PC-3 (cell line): ENCODE results near the gene ARL4C. TPM values are rescaled to one million over a fixed set of nuclear protein-coding genes. Genes with fewer than 3 reads are reported as not detected.

ENCODE experiments used
- ATAC-seq: fragments of 200-7000 bp; cut with Tn5 transposase; 2 replicates; pipeline ENCODE4 v1.9.1; 2020; ENCODE audit warnings: mild to moderate bottlenecking, moderate library complexity
- BruUV-seq: library from RNA; stranded (reverse); fragments of 400-500 nt; replicated peaks from 2 replicates; lab custom pipeline; 2021; lab: Mats Ljungman, UMichigan
- CTCF ChIA-PET: fragments of 300-600 bp; sonication (Branson Sonifier 250); formaldehyde crosslinking; loops from one replicate; lab custom pipeline; 2022; ENCODE audit warnings: antibody characterized with exemption; lab: Charles Lee
- POLR2A ChIA-PET: fragments of 300-600 bp; sonication (Branson Sonifier 250); formaldehyde crosslinking; loops from one replicate; lab custom pipeline; 2022; ENCODE audit warnings: antibody characterized with exemption; ENCODE audit not compliant: unreplicated experiment; lab: Charles Lee
- DNase-seq: peaks from one replicate; pipeline ENCODE4 v3.0.0-alpha.2; 2015
- H2AFZ ChIP-seq: fragments of 300-600 bp; sonication (generic); 2 replicates; pipeline ENCODE4 v1.6.0; 2016; ENCODE audit warnings: antibody characterized with exemption, low read length
- H3F3A ChIP-seq: fragments of 300-600 bp; sonication (generic); one replicate; pipeline ENCODE4 v1.6.0; 2017; ENCODE audit warnings: antibody characterized with exemption, low read length, control low read depth, mild to moderate bottlenecking; ENCODE audit not compliant: unreplicated experiment
- H3K27ac ChIP-seq: fragments of 300-600 bp; sonication (generic); 2 replicates; pipeline ENCODE4 v1.5.1; 2016; ENCODE audit warnings: mild to moderate bottlenecking, low read length
- H3K27me3 ChIP-seq: fragments of 300-600 bp; sonication (generic); 2 replicates; pipeline ENCODE4 v1.6.1; 2016; ENCODE audit warnings: low read length, mixed read lengths
- H3K36me3 ChIP-seq: fragments of 300-600 bp; sonication (generic); 2 replicates; pipeline ENCODE4 v1.6.1; 2016; ENCODE audit warnings: low read depth, mixed run types, low read length, mixed read lengths
- H3K4me1 ChIP-seq: fragments of 300-600 bp; sonication (generic); 2 replicates; pipeline ENCODE4 v1.5.1; 2016; ENCODE audit warnings: low read length; ENCODE audit not compliant: insufficient read depth
- H3K4me2 ChIP-seq: fragments of 300-600 bp; sonication (generic); 2 replicates; pipeline ENCODE4 v1.6.0; 2016; ENCODE audit warnings: low read length
- H3K4me3 ChIP-seq: fragments of 300-600 bp; sonication (generic); 2 replicates; pipeline ENCODE4 v1.5.1; 2016; ENCODE audit warnings: mild to moderate bottlenecking, low read length, mixed read lengths
- H3K79me2 ChIP-seq: fragments of 300-600 bp; sonication (generic); 2 replicates; pipeline ENCODE4 v1.6.1; 2017; ENCODE audit warnings: low read length, mixed read lengths
- H3K9ac ChIP-seq: fragments of 300-600 bp; sonication (generic); 2 replicates; pipeline ENCODE4 v1.6.0; 2016; ENCODE audit warnings: mild to moderate bottlenecking, low read length
- H3K9me2 ChIP-seq: fragments of 300-600 bp; sonication (generic); replicated peaks from 2 replicates; pipeline ENCODE4 v1.6.1; 2016; ENCODE audit warnings: mixed run types, low read length, mixed read lengths
- H3K9me3 ChIP-seq: fragments of 300-600 bp; sonication (generic); 2 replicates; pipeline ENCODE4 v1.6.1; 2016; ENCODE audit warnings: low read length, mixed read lengths
- H4K20me1 ChIP-seq: fragments of 300-600 bp; sonication (generic); 2 replicates; pipeline ENCODE4 v1.6.1; 2016; ENCODE audit warnings: low read length, mixed read lengths
- CTCF ChIP-seq: fragments of 300-600 bp; sonication (generic); conservative IDR thresholded peaks from 2 replicates; pipeline ENCODE4 v1.5.1; 2017; ENCODE audit warnings: antibody characterized with exemption, low read depth, mild to moderate bottlenecking, low read length
- EZH2 ChIP-seq: fragments of 300-600 bp; sonication (generic); IDR thresholded peaks from one replicate; pipeline ENCODE4 v1.6.1; 2017; ENCODE audit warnings: antibody characterized with exemption, mild to moderate bottlenecking, low read length; ENCODE audit not compliant: unreplicated experiment
- EZH2phosphoT487 ChIP-seq: fragments of 300-600 bp; sonication (generic); IDR thresholded peaks from 2 replicates; pipeline ENCODE4 v1.6.1; 2018; ENCODE audit warnings: mild to moderate bottlenecking, antibody characterized with exemption, low read length, borderline replicate concordance
- intact Hi-C: fragments of 100-400 bp; cut with micrococcal nuclease; formaldehyde crosslinking; loops from 2 replicates; pipeline ENCODE4 v1.9.0; 2023
- total RNA-seq: library from RNA; depleted of rRNA; stranded (reverse); fragments of >200 nt; gene quantifications from 2 replicates; pipeline ENCODE4 v1.2.3, GENCODE V29; 2014

ARL4C gene
- total RNA-seq, 1 experiment from 2014 or later: 19.9 TPM

DNA sequence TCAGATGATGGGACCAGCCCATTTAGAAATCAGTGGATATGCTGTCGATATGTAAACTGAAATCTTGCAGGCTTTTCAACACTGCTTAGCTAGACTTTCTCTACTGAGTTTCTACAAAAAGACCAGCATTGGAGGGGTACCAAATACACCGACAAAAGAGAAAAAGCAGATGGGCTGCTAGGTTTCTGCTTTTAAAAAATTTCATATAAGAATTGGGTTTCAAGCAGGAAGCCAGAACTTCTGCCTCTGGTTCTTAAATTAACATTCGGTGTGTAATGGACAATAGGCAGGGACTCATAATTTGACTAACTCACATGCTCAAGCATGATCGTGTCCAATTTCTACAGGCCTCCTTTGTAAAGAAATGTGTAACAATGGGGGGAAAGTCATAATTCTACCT, 3.1 kb downstream of the ARL4C start:
- TF ChIP-seq EZH2 (no peak), EZH2phosphoT487 (no peak), CTCF (no peak)
- POLR2A ChIA-PET: no interaction called here
- peaks cover 14% of the 10 kb centered on the region for H3K4me1 ChIP-seq
- peak overlapping the region; percentile 76; the same call in 1 of the 2 replicates for H3K9ac ChIP-seq
- intact Hi-C loops: loop anchor here (5.0 kb wide), 1 partner anchor 71 kb away; no protein-coding TSS in a partner anchor
- CTCF ChIA-PET: no interaction called here
- no peak overlapping the region for H3K27ac ChIP-seq
- no peaks in the 10 kb centered on the region for H3K27me3 ChIP-seq
- H4K20me1 ChIP-seq: peaks cover 39% of the 10 kb centered on the region
- no peaks in the 10 kb centered on the region for H3F3A ChIP-seq
- no peak for ATAC-seq
- peaks cover 57% of the 10 kb centered on the region for H3K79me2 ChIP-seq
- BruUV-seq: no TSS peak
- peak overlapping the region; percentile 84 for H3K4me2 ChIP-seq
- no peaks in the 10 kb centered on the region for H3K36me3 ChIP-seq
- no peak for DNase-seq
- peak overlapping the region; percentile 98 for H3K4me3 ChIP-seq
- no peaks in the 10 kb centered on the region for H3K9me2 ChIP-seq
- no peak overlapping the region for H2AFZ ChIP-seq
- H3K9me3 ChIP-seq: no peaks in the 10 kb centered on the region

GRCh38 chr2:234492717-234493485, 4.0 kb downstream of the ARL4C start:
- peaks cover 57% of the 10 kb centered on the region for H3K79me2 ChIP-seq

More at GRCh38 chr2:234492717-234493485, 4.0 kb downstream of the ARL4C start:
- no peaks in the 10 kb centered on the region for H3K27me3 ChIP-seq
- no TSS peak for BruUV-seq
- ATAC-seq (no peak), DNase-seq (no peak)
- peak overlapping the region; percentile 98 for H3K4me3 ChIP-seq
- no peak overlapping the region for H3K9ac ChIP-seq
- no peak for TF ChIP-seq EZH2
- no peak for TF ChIP-seq EZH2phosphoT487
- TF ChIP-seq CTCF: no peak
- H4K20me1 ChIP-seq: peaks cover 39% of the 10 kb centered on the region
- no peaks in the 10 kb centered on the region for H3K9me3 ChIP-seq
- no peaks in the 10 kb centered on the region for H3F3A ChIP-seq
- ChIA-PET POLR2A (no interaction called here), CTCF (no interaction called here)
- peaks cover 14% of the 10 kb centered on the region for H3K4me1 ChIP-seq
- H3K9me2 ChIP-seq: no peaks in the 10 kb centered on the region
- no peak overlapping the region for H3K27ac ChIP-seq
- peak overlapping the region; percentile 84 for H3K4me2 ChIP-seq
- H2AFZ ChIP-seq: no peak overlapping the region
- H3K36me3 ChIP-seq: no peaks in the 10 kb centered on the region
- intact Hi-C loops: loop anchor here (5.0 kb wide), 1 partner anchor 71 kb away; no protein-coding TSS in a partner anchor
